GM18502 (cell line): Measurements from ENCODE around the gene LIX1L.
"Not testable (repeated sequence)": the region's sequence is repeated elsewhere in the genome, so short reads cannot be mapped to it uniquely, and the experiment has no call there.

Experiments
- ATAC-seq: cut with Tn5 transposase; IDR thresholded peaks from one replicate; pipeline ENCODE4 v1.9.1; 2021; ENCODE audit warnings: mild to moderate bottlenecking; ENCODE audit not compliant: unreplicated experiment, poor library complexity

The LIX1L gene

GRCh38 chr1:145942871-145943270 is 14.9 kb downstream of the LIX1L start:
- no peak for ATAC-seq

DNA sequence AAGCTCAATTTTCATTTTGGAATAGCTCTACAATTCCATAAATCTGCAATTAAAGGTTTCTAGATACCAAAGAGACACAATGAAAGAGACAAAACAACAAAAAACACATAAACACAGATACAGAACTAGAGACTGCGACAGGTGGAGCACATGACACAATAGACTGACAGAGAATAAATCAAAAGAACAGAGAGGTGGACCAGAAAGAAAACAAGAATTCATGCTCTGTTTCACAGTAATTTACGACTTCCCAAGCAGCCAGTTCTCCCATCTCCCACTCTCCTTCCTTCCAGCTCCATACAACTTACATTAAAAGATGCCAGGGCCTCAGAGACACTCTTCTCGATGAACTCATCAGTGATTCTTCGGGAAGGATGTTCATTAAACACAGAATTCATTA is 15.4 kb downstream of the LIX1L start:
- no peak for ATAC-seq

DNA sequence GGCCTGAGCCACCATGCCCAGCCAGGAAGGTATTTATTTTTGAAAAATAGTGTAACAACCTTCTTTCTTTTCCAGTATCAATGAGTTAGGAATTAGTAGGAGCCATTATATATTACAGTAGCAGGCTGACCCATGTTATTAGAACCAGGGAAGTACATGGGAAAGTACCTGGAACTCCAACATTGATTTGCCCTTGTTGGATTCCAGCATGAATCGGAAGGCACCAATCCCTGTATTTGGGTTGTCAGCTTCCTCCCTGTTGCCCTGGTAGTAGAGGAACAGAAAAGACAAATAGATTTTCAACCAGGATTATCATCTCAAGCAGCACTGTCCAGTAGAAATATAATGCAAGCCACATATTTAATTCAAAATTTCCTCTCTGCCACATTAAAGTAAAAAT is 20.4 kb downstream of the LIX1L start:
- ATAC-seq, result no peak

DNA sequence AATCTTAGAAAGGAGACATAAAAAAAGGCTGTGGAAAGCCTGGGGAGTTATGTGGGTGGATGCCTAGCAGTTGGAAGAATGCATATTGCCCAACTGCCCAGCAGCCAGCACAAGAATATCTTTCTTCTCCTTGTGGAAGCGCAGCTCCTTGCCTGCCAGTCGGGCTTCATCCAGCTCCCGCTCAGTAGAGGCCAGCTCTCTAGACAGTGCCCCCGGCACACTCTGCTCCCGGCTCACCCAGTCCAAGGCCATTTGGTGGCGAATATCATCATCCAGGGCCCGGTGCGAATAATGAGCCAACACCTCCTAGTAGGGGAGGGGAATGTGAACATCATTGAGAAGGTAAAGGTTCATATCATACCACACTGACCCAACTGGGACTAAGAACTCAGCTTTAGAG is 21.6 kb downstream of the LIX1L start:
- no peak for ATAC-seq

DNA sequence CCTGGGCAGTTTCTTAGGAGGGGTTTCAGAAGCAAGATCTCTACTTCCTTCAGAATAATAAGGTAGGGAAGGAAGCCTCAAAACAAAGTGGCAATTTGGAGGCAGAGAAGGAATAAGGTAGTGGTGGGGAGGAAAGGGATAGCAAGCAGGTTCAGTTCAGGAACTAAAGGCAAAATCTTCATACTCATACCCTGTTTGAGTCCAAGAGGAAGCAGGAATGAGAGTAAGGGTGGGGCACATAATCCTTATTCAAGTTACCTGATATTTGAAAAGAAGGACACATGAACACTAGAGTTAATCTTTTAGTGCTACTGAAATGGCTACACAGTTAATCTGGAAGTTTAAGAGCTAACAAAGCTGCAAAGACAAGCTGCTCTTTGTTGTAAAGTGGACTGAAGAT is 22.1 kb downstream of the LIX1L start:
- ATAC-seq, result no peak

DNA sequence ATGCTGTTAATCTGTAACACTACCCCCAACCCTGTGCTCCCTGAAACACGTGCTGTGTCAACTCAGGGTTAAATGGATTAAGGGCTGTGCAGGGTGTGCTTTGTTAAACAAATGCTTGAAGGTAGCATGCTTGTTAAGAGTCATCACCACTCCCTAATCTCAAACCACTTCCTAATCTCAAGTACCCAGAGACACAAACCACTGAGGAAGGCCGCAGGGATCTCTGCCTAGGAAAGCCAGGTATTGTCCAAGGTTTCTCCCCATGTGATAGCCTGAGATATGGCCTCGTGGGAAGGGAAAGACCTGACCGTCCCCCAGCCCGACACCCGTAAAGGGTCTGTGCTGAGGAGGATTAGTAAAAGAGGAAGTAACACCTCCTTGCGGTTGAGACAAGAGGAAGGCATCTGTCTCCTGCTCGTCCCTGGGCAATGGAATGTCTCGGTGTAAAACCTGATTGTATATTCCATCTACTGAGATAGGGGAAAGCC is 25.3 kb downstream of the LIX1L start:
- ATAC-seq, result not testable (repeated sequence)

DNA sequence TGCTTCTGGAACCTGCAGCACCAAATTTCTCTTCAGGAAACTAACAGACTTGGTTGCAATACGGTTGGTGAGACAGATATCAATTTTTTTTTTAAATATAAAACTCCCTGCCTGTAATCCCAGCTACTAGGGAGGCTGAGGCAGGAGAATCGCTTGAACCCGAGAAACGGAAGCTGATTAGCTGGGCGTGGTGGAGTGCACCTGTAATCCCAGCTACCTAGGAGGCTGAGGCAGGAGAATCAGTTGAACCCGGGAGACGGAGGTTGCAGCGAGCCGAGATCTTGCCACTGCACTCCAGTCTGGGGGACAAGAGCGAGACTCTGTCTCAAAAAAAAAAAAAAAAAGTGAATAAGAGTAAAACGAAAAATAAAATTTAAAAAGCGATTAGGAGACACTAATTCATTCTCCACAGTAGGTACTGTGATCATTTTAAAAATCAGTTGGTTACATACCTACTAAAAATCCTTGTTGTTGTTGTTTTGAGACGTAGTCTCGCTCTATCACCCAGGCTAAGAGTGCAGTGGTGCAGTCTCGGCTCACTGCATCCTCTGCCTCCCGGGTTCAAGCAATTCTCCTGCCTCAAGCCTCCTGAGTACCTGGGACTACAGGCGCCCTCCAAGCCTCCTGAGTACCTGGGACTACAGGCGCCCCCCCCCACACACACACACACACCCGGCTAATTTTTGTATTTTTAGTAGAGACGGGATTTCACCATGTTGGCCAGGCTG is 29.7 kb downstream of the LIX1L start:
- no peak for ATAC-seq

DNA sequence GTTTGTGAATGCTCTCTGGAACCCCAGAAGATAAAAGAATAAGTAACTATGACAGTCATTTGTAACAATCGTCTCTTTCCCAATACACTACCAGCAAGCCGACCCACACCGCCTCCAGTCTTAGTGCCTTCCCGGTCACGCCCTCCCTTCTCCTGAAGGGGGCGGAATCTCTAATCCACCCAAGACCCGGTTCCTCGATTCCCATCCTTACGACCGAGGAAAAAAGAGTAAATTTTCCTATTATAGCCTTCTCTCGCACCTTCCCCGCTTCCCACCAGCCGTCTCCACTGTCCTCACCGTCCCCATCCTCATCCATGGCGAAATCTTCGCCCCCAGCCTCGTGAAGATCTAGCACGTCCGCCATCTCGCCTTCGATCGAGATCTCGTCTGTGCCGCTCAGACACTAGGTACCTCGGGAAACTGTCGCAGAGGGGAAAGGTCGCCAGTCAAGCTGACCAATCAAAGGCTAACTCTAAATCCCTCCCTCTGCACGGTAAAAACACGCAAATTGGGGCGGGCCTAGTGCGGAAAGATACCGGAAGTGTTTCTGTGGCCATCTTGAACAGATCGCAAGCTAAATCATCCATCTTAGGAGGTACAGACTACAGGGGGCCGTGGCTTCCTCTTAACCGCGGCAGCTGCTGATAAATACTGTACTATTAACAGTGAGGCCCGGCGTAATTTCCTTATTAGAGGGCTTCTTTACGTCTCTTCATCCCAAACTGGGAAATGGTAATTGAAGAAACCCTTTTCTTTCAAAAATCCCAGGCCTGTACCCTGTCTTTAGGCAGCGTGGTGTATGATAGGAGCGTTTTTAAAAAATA is 30.5 kb downstream of the LIX1L start, which contains the start of gene RBM8A:
Gene RBM8A, minus strand, starts transcription at position 422 of the 824 bp plus-strand sequence. Its CDS starts 58 bp downstream, at position 364.
- peak; percentile 95 for ATAC-seq

GRCh38 chr1:145926686-145927062 is 31.1 kb downstream of the LIX1L start:
- peak; percentile 13 for ATAC-seq

GRCh38 chr1:145922266-145922665 is 35.6 kb downstream of the LIX1L start:
- ATAC-seq, result no peak

DNA sequence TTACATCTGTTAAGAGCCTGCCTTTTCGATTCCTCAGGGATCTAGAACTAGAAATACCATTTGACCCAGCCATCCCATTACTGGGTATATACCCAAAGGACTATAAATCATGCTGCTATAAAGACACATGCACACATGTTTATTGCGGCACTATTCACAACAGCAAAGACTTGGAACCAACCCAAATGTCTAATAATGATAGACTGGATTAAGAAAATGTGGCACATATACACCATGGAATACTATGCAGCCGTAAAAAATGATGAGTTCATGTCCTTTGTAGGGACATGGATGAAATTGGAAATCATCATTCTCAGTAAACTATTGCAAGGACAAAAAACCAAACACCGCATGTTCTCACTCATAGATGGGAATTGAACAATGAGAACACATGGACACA is 37.5 kb downstream of the LIX1L start:
- not testable (repeated sequence) for ATAC-seq

GRCh38 chr1:145918992-145919939 is 38.6 kb downstream of the LIX1L start:
- peak; percentile 7 for ATAC-seq

DNA sequence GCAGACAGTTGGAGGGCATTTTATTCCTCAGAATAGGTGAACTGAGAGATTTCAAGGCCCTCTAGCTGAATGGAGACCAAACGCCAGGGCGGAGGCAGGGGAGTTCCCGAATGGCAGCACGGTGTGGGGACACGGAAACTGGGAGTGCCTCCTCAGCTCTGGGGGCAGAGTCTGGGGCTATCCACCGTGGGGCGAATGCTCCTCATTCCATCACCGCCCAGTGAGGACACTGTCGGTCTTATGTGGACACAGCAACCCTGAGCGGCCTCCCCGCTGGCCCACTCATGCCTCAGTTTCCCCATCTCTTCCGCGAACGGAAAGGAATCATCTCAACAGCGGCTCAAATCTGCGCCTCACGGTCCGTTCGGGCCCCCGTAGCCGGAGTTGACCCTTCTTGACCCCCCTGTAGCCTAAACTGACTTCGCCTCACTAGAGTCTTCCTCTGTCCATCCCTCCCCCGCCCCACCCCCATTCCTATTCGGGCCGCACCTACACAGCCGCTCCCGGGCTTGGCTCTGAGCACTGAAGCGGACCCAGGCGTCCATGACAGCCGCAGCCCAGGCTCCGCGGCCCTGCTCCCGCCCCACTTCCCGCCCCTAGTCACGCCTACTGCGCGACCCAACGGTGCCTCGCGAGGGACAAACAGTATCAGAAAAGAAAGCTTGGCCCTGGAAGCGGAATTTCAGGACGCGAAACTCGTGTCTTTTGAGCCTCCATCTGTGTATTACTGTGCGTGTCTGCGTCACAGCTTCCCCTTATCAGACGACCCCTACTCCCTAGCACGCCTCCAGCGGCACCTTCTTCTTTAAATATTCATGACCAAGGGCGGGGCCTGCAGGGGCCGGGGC is 39.4 kb downstream of the LIX1L start, which contains the start of gene PEX11B:
Gene PEX11B, minus strand, starts transcription at position 574 of the 848 bp plus-strand sequence. Its CDS starts 29 bp downstream, at position 545.
- peak; percentile 88 for ATAC-seq

- ATAC-seq, result no peak
Observed at GRCh38 chr1:145917595-145917994, 40.2 kb downstream of the LIX1L start.

GRCh38 chr1:145916745-145917144 is 41.1 kb downstream of the LIX1L start:
- ATAC-seq, result no peak

- ATAC-seq, result no peak
Observed at GRCh38 chr1:145912128-145912641, 45.6 kb downstream of the LIX1L start.

DNA sequence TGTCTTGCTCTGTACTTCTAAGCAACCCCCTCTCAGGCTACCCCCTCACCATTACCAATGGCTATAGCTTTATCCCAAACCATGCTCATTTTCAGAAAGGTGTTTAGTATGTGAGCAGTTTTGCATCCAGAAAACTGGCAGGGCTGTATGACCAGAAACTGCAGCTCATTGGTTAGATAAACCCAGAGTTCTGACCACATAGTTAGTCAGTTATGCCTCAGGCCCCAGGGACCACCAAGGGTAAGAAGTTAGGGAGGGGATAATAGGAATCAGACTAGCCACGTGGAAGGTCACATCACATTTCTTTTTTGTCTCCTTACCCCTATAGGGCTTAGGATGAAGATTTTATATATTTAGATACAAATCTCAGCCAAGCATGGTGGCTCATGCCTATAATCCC is 49.2 kb downstream of the LIX1L start:
- ATAC-seq, result no peak

DNA sequence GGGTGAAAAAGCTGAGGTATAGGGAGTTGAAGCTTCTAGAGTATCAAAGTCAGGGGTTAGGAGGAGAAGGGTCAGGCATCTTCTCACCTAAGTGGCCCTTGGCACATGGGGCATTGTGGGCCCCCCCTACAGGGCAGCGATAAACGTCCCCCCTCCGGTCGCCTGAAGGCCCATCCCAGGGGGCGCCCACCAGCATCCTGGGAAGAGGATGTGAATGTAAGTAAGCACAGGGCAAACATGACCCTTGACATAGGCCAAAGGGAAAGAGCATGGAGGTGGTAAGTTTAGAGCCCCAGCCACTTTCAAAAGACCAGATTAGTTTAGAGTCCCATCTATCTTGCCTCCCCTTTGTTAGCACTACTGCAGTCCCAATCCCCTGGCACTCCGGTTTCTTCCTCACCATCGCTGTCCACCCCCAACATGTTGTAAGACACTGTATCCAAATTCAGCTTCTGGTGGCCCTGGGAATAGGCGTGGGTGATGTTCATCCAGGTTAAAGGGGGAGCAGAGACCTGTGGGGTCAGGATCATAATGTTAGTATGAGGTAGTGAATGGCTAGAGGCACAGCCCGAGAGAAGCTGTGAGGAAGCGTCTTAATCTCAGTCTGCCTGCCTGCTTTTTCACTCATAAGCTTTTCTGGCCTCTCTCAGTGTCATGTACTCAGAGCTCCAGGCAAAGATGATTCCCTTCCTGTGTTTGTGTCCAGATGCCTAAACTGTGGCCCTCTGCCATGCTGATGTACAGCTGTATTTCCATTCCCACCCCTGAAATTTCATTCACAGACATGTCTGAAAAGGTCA is 50.7 kb downstream of the LIX1L start:
- ATAC-seq, result no peak
